Ishikawa (cell line): ENCODE measurements around the gene MAGEF1.

Source experiments
- EP300 ChIP-seq: IDR thresholded peaks from 2 replicates; pipeline ENCODE4 v1.6.1; 2012; ENCODE audit warnings: borderline replicate concordance
- RAD21 ChIP-seq: IDR thresholded peaks from 2 replicates; pipeline ENCODE4 v1.6.1; 2012; ENCODE audit warnings: low read depth
- REST ChIP-seq: IDR thresholded peaks from 2 replicates; pipeline ENCODE4 v1.6.1; 2012; ENCODE audit warnings: low read depth, mild to moderate bottlenecking
- TAF1 ChIP-seq: IDR thresholded peaks from 2 replicates; pipeline ENCODE4 v1.6.1; 2012; ENCODE audit warnings: low read depth, mild to moderate bottlenecking

- TF ChIP-seq TAF1: no peak
- TF ChIP-seq RAD21: no peak
- no peak for TF ChIP-seq REST
- TF ChIP-seq EP300: no peak
These were observed 17.1 kb downstream of the MAGEF1 start for GRCh38 chr3:184694716-184695115.
